Measurements from ENCODE around the gene RRAS2.
"Not testable (repeated sequence)": the region's sequence is repeated elsewhere in the genome, so short reads cannot be mapped to it uniquely, and the experiment has no call there.

Gene RRAS2
- long read RNA-seq = 0 reads

- no peak for TF ChIP-seq CTCF (IDR thresholded peaks at IDR 0.05; ENCODE audit: insufficient read depth, low read length)
- TF ChIP-seq POLR2AphosphoS5 (IDR thresholded peaks at IDR 0.05; ENCODE audit: low read depth) = no peak
- TF ChIP-seq SPI1 (IDR thresholded peaks at IDR 0.05; ENCODE audit: borderline replicate concordance, low read depth) = no peak
- TF ChIP-seq GABPA (IDR thresholded peaks at IDR 0.05; ENCODE audit: low read depth) = no peak
- no peak for TF ChIP-seq REST (IDR thresholded peaks at IDR 0.05; ENCODE audit: insufficient replicate concordance, low read depth)
- Histone ChIP-seq H3K27ac (replicated peaks) (no peak within 1 kb of the TSS), H3K4me3 (replicated peaks; ENCODE audit: insufficient read depth, low read length) (no peak within 1 kb of the TSS), H3K27me3 (ENCODE audit: insufficient read depth, poor library complexity, severe bottlenecking) (peaks cover 47% of the 10 kb centered on the region)
- DNase-seq (ENCODE audit: low read depth in 1 of 2, low spot score in 1 of 2) = no peak
These were observed at the start of gene RRAS2 for GRCh38 chr11:14358729-14359439. Gene RRAS2, minus strand, starts transcription at chr11:14359183. Its CDS starts 313 bp downstream, at chr11:14358870.

GRCh38 chr11:14408612-14409011 lies 49.6 kb upstream of the RRAS2 start:
- TF ChIP-seq POLR2AphosphoS5 (IDR thresholded peaks at IDR 0.05; ENCODE audit: low read depth) (no peak), GABPA (IDR thresholded peaks at IDR 0.05; ENCODE audit: low read depth) (no peak), CTCF (IDR thresholded peaks at IDR 0.05; ENCODE audit: insufficient read depth, low read length) (no peak), SPI1 (IDR thresholded peaks at IDR 0.05; ENCODE audit: borderline replicate concordance, low read depth) (no peak), REST (IDR thresholded peaks at IDR 0.05; ENCODE audit: insufficient replicate concordance, low read depth) (no peak)
- H3K4me3 ChIP-seq (replicated peaks; ENCODE audit: insufficient read depth, low read length) = no peak overlapping the region
- no peak for DNase-seq (ENCODE audit: low read depth in 1 of 2, low spot score in 1 of 2)
- peaks cover 3% of the 10 kb centered on the region for H3K27me3 ChIP-seq (ENCODE audit: insufficient read depth, poor library complexity, severe bottlenecking)
- no peak overlapping the region for H3K27ac ChIP-seq (replicated peaks)

- H3K4me3 ChIP-seq (replicated peaks; ENCODE audit: insufficient read depth, low read length); H3K27me3 ChIP-seq (ENCODE audit: insufficient read depth, poor library complexity, severe bottlenecking); DNase-seq (ENCODE audit: low read depth in 1 of 2, low spot score in 1 of 2); H3K27ac ChIP-seq (replicated peaks): not testable (repeated sequence)
These were observed 47.1 kb upstream of the RRAS2 start for GRCh38 chr11:14406116-14406515.

- not testable (repeated sequence) for H3K27ac ChIP-seq (replicated peaks); DNase-seq (ENCODE audit: low read depth in 1 of 2, low spot score in 1 of 2); H3K27me3 ChIP-seq (ENCODE audit: insufficient read depth, poor library complexity, severe bottlenecking); H3K4me3 ChIP-seq (replicated peaks; ENCODE audit: insufficient read depth, low read length)
These were observed 44.5 kb upstream of the RRAS2 start for GRCh38 chr11:14403528-14403927.

DNA sequence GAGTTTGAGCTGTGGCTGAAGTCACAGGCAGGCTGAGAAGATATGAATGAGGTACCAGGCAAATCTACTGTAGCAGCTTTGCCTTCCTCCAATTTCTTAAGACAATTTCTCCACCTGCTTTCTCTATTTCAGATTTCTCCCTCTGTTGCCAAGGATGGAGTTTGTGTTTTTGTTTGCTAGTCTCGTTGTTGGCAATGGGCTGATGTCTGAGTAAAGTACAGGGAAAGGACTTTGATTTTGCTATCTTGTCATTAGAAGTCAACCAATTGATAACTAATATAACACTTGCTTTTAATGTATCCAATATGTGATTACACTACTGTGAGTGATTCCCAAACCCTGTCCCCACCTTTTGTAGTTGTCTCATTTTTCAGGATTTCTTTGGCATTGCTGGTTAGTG lies 40.1 kb upstream of the RRAS2 start:
- Histone ChIP-seq H3K27me3 (ENCODE audit: insufficient read depth, poor library complexity, severe bottlenecking) (peaks cover 9% of the 10 kb centered on the region), H3K27ac (replicated peaks) (no peak overlapping the region), H3K4me3 (replicated peaks; ENCODE audit: insufficient read depth, low read length) (no peak overlapping the region)
- TF ChIP-seq GABPA (IDR thresholded peaks at IDR 0.05; ENCODE audit: low read depth) (no peak), POLR2AphosphoS5 (IDR thresholded peaks at IDR 0.05; ENCODE audit: low read depth) (no peak), SPI1 (IDR thresholded peaks at IDR 0.05; ENCODE audit: borderline replicate concordance, low read depth) (no peak), CTCF (IDR thresholded peaks at IDR 0.05; ENCODE audit: insufficient read depth, low read length) (no peak)
- DNase-seq (ENCODE audit: low read depth in 1 of 2, low spot score in 1 of 2) = no peak

Data from HL-60 (cell line).